Endothelial cell of umbilical vein (primary cell): ENCODE data around the gene GOLT1A. TPM values are rescaled to one million over a fixed set of nuclear protein-coding genes. Genes with fewer than 3 reads are reported as not detected.
"Not testable (repeated sequence)": the region's sequence is repeated elsewhere in the genome, so short reads cannot be mapped to it uniquely, and the experiment has no call there.

Source experiments
- BruUV-seq: library from RNA; stranded (reverse); fragments of 400-500 nt; replicated peaks from 2 replicates; lab custom pipeline; 2021; lab: Mats Ljungman, UMichigan
- CTCF ChIA-PET: fragments of 300-600, 350-600 bp; sonication (Branson Sonifier 250); formaldehyde crosslinking; loops from one replicate; lab custom pipeline; 2021; ENCODE audit warnings: antibody characterized with exemption, inconsistent platforms; lab: Charles Lee
- POLR2A ChIA-PET: fragments of 300-600, 350-600 bp; sonication (Branson Sonifier 250); formaldehyde crosslinking; loops from one replicate; lab custom pipeline; 2021; ENCODE audit warnings: antibody characterized with exemption, inconsistent platforms; lab: Charles Lee
- DNase-seq: peaks from one replicate; pipeline ENCODE4 v3.0.0-alpha.2; 2011; ENCODE audit warnings: low read depth, low spot score
- FAIRE-seq: peaks from 2 replicates; lab custom pipeline; 2011; peaks lifted over from hg19 to GRCh38; lab: Jason Lieb, UNC
- H2AFZ ChIP-seq: 2 replicates; pipeline ENCODE4 v1.6.0; 2012; ENCODE audit warnings: low read depth, low read length, control low read depth, inconsistent platforms
- H3K27ac ChIP-seq: 2 replicates; pipeline ENCODE4 v1.5.1; 2011; ENCODE audit warnings: low read depth, mild to moderate bottlenecking, control low read depth, low read length, moderate library complexity; ENCODE audit not compliant: insufficient read depth
- H3K27me3 ChIP-seq, 2 experiments: 2 replicates each; pipeline versions ENCODE4 v1.6.0 to v1.6.1; 2011; ENCODE audit warnings: low read length in 2 of 2, mixed read lengths in 1 of 2; ENCODE audit not compliant: control insufficient read depth in 2 of 2, insufficient read depth in 2 of 2
- H3K36me3 ChIP-seq, 2 experiments: 2 replicates in 1 of 2; 3 replicates in 1 of 2; pipeline ENCODE4 v1.5.1; 2011; ENCODE audit warnings: low read length in 2 of 2, mild to moderate bottlenecking in 1 of 2, moderate library complexity in 1 of 2; ENCODE audit not compliant: control insufficient read depth in 2 of 2, insufficient read depth in 2 of 2; ENCODE audit errors: extremely low read depth in 1 of 2
- H3K4me1 ChIP-seq: 3 replicates; pipeline ENCODE4 v1.5.1; 2011; ENCODE audit warnings: mild to moderate bottlenecking, low read length; ENCODE audit not compliant: control insufficient read depth, insufficient read depth; ENCODE audit errors: extremely low read depth
- H3K4me2 ChIP-seq: 2 replicates; pipeline ENCODE4 v1.6.1; 2011; ENCODE audit warnings: low read length, control low read depth, mixed read lengths; ENCODE audit not compliant: insufficient read depth
- H3K4me3 ChIP-seq, 3 experiments: fragments of 200-600 bp in 1 of 3; sonication (generic), shearing (Covaris generic) in 1 of 3; replicated peaks in 1 of 3; 2 replicates each; pipeline ENCODE4 v1.5.1; 2011 to 2016; ENCODE audit warnings: control low read depth in 3 of 3, low read length in 3 of 3, mild to moderate bottlenecking in 2 of 3, inconsistent platforms in 1 of 3, low read depth in 1 of 3, moderate library complexity in 1 of 3; ENCODE audit not compliant: insufficient read depth in 1 of 3
- H3K79me2 ChIP-seq: 2 replicates; pipeline ENCODE4 v1.6.0; 2012; ENCODE audit warnings: low read length, inconsistent platforms; ENCODE audit not compliant: control insufficient read depth, insufficient read depth
- H3K9ac ChIP-seq: replicated peaks from 2 replicates; pipeline ENCODE3; 2011; ENCODE audit warnings: low read length, control low read depth; ENCODE audit not compliant: insufficient read depth; ENCODE audit errors: extremely low read depth
- H3K9me1 ChIP-seq: replicated peaks from 3 replicates; pipeline ENCODE4 v1.6.0; 2011; ENCODE audit warnings: mild to moderate bottlenecking, low read length; ENCODE audit not compliant: control insufficient read depth, insufficient read depth; ENCODE audit errors: extremely low read depth
- H3K9me3 ChIP-seq: replicated peaks from 2 replicates; pipeline ENCODE4 v1.5.1; 2012; ENCODE audit warnings: low read length, inconsistent platforms; ENCODE audit not compliant: control insufficient read depth, insufficient read depth
- H4K20me1 ChIP-seq: replicated peaks from 2 replicates; pipeline ENCODE3; 2011; ENCODE audit warnings: mild to moderate bottlenecking, low read length; ENCODE audit not compliant: control insufficient read depth, insufficient read depth; ENCODE audit errors: extremely low read depth
- FOS ChIP-seq: IDR thresholded peaks from 2 replicates; pipeline ENCODE4 v1.6.1; 2011; ENCODE audit warnings: mild to moderate bottlenecking, low read length, moderate library complexity, borderline replicate concordance; ENCODE audit not compliant: insufficient read depth
- JUN ChIP-seq: IDR thresholded peaks from 2 replicates; pipeline ENCODE4 v1.6.1; 2011; ENCODE audit warnings: borderline replicate concordance, low read depth; ENCODE audit not compliant: insufficient read length, insufficient read depth
- POLR2A ChIP-seq: IDR thresholded peaks from 2 replicates; pipeline ENCODE4 v1.6.1; 2012; ENCODE audit warnings: low read depth, mild to moderate bottlenecking, control low read depth, low read length
- POLR2AphosphoS5 ChIP-seq: IDR thresholded peaks from 2 replicates; pipeline ENCODE4 v1.6.1; 2012; ENCODE audit warnings: low read depth, mild to moderate bottlenecking, control low read depth, low read length, moderate library complexity; ENCODE audit not compliant: insufficient read depth
- dilution Hi-C: fragments of 300-500 bp; cut with MboI; formaldehyde crosslinking; loops from one replicate; pipeline ENCODE4 v1.15.0; 2019; ENCODE audit warnings: low sequenced_read_pairs; ENCODE audit not compliant: extremely low pct_ligation_motif_present
- intact Hi-C: fragments of 100-400 bp; cut with micrococcal nuclease; formaldehyde crosslinking; loops from one replicate; pipeline ENCODE4 v1.10.0; 2022
- polyA plus RNA-seq, 4 experiments: library from polyadenylated mRNA; depleted of rRNA in 3 of 4; stranded (reverse) in 3 of 4; unstranded in 1 of 4; fragments of >200 nt; gene quantifications; 2 replicates each; pipeline versions ENCODE4 v1.2.1 to v1.2.3, GENCODE V29; 2011 to 2012; ENCODE audit warnings: missing spikeins in 1 of 4
- total RNA-seq: library from RNA; stranded (reverse); gene quantifications from 2 replicates; pipeline ENCODE4 v1.2.3, GENCODE V29; 2021
- TF ChIP-seq, protein P1 (sequence below): IDR thresholded peaks from 2 replicates; pipeline ENCODE4 v1.6.1; 2011; ENCODE audit not compliant: insufficient read depth, insufficient read length

The GOLT1A gene
- total and polyA plus RNA-seq, 2 donors (not counting 3 experiments of a cell fraction or from before 2014, with no cell fraction given), result not detected

DNA sequence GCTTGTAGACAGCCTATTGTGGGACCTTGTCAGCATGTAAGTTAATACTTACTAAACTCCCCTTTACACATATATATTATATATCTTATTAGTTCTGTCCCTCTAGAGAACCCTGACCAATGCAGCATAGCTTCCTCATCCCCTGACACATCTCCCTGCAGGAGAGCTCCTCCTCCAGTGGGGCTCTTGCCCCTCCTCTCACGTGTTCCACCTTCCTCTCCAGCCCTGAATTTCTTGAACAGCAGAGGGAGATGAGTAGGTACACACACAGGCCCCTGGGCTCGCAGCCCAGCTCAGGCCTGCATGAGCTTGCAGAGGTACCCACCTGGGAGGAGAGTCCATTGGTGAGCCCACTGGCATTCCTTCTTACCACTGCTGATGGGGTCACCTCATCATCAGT, 27.3 kb upstream of the GOLT1A start:
- Histone ChIP-seq H3K4me1 (no peaks in the 10 kb centered on the region), H3K9me3 (no peaks in the 10 kb centered on the region), H4K20me1 (no peaks in the 10 kb centered on the region), H3K9me1 (no peaks in the 10 kb centered on the region), H3K4me2 (no peak overlapping the region), H3K9ac (no peak overlapping the region), H3K27ac (no peak overlapping the region), H3K27me3 (no peaks in the 10 kb centered on the region), H3K79me2 (no peaks in the 10 kb centered on the region), H3K4me3 (no peak overlapping the region), H2AFZ (no peak overlapping the region), H3K36me3 (no peaks in the 10 kb centered on the region)
- BruUV-seq, result no TSS peak
- CTCF ChIA-PET, result interaction anchor here (0.8 to 1.9 kb wide), 4 partner anchors 14 to 157 kb away, joined by 3 to 4 read pairs (median 3); partner anchors contain the start of gene GOLT1A
- dilution Hi-C loops (no loop called here), intact Hi-C loops (no loop called here)
- FAIRE-seq (no peak), DNase-seq (no peak)
- TF ChIP-seq FOS (no peak), POLR2AphosphoS5 (no peak), JUN (no peak)
- TF ChIP-seq, protein P1, sequence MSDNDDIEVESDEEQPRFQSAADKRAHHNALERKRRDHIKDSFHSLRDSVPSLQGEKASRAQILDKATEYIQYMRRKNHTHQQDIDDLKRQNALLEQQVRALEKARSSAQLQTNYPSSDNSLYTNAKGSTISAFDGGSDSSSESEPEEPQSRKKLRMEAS, result no peak
- POLR2A ChIA-PET, result no interaction called here

DNA sequence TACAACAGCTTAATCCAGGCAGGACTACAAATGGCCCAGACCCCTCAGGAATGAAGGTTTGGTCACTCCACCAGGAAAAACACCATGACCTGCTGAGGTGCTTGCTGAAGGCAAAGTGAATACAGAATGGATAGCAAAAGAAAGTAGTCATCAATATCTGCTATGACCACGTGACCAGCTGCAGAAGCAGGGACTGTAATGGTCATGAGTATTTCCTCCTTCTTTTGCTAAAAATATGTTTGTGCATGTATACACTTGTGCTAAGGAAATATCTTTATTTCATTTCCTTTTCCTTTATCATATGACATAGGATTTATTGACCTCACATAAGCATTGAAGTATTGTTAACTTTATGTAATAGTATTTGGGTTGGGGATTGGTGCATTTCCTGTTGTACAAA, 26.4 kb upstream of the GOLT1A start:
- FAIRE-seq (no peak), DNase-seq (no peak)
- Histone ChIP-seq H3K9me1 (no peaks in the 10 kb centered on the region), H3K27ac (no peak overlapping the region), H3K4me3 (no peak overlapping the region), H3K4me1 (no peaks in the 10 kb centered on the region), H3K27me3 (no peaks in the 10 kb centered on the region), H2AFZ (no peak overlapping the region), H4K20me1 (no peaks in the 10 kb centered on the region), H3K79me2 (no peaks in the 10 kb centered on the region), H3K36me3 (no peaks in the 10 kb centered on the region), H3K9me3 (no peaks in the 10 kb centered on the region), H3K4me2 (no peak overlapping the region), H3K9ac (no peak overlapping the region)
- intact Hi-C loops (no loop called here), dilution Hi-C loops (no loop called here)
- TF ChIP-seq POLR2A, result no peak
- no TSS peak for BruUV-seq
- ChIA-PET POLR2A (no interaction called here), CTCF (interaction anchor here (0.8 to 0.9 kb wide), 2 partner anchors 15 to 158 kb away, joined by 3 read pairs; no protein-coding TSS in a partner anchor)

DNA sequence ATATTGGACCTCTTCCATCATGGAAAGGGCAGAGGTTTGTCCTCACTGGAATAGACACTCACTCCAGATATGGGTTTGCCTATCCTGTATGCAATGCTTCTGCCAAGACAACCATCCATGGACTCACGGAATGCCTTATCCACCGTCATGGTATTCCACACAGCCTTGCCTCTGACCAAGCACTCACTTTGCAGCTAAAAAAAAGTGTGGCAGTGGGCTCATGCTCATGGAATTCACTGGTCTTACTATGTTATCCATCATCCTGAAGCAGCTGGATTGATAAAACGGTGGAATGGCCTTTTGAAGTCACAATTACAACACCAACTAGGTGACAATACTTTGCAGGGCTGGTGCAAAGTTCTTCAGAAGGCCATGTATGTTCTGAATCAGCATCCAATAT, 25.6 kb upstream of the GOLT1A start:
- FAIRE-seq, dilution Hi-C loops, H4K20me1 ChIP-seq, BruUV-seq, H3K27me3 ChIP-seq, H3K9ac ChIP-seq, H3K27ac ChIP-seq, intact Hi-C loops, H3K4me2 ChIP-seq, H3K4me1 ChIP-seq, POLR2A ChIA-PET, H2AFZ ChIP-seq, H3K9me1 ChIP-seq, H3K79me2 ChIP-seq, H3K4me3 ChIP-seq, CTCF ChIA-PET, H3K36me3 ChIP-seq, DNase-seq, H3K9me3 ChIP-seq: not testable (repeated sequence)
